RWPE2 (cell line): Measurements from ENCODE around the gene AFF1.
A peak's percentile ranks its signal among the peaks of the same experiment; 100 is the strongest.

ENCODE experiments used
- ATAC-seq: fragments of 200-7000 bp; cut with Tn5 transposase; 3 replicates; pipeline ENCODE4 v1.9.1; 2021; ENCODE audit warnings: low read depth
- DNase-seq: peaks from one replicate; pipeline ENCODE4 v3.0.0-alpha.2; 2020; ENCODE audit warnings: low spot score
- H3K27ac ChIP-seq: fragments of 450-650 bp; 2 replicates; pipeline ENCODE4 v1.5.1; 2017; ENCODE audit warnings: mild to moderate bottlenecking; ENCODE audit not compliant: poor library complexity, severe bottlenecking
- H3K27me3 ChIP-seq: fragments of 250-450 bp; sonication (Bioruptor Pico); 2 replicates; pipeline ENCODE4 v1.5.1; 2021; ENCODE audit warnings: mild to moderate bottlenecking, moderate library complexity; ENCODE audit not compliant: insufficient read depth, poor library complexity, severe bottlenecking
- H3K36me3 ChIP-seq: fragments of 250-450 bp; sonication (Bioruptor Pico); 2 replicates; pipeline ENCODE4 v1.5.1; 2020; ENCODE audit warnings: low read depth, mild to moderate bottlenecking, moderate library complexity
- H3K4me1 ChIP-seq: fragments of 250-450 bp; sonication (Bioruptor Pico); 2 replicates; pipeline ENCODE4 v1.5.1; 2021; ENCODE audit warnings: mild to moderate bottlenecking, moderate library complexity; ENCODE audit not compliant: insufficient read depth, poor library complexity, severe bottlenecking
- H3K4me3 ChIP-seq: fragments of 250-450 bp; sonication (Bioruptor Pico); 2 replicates; pipeline ENCODE4 v1.5.1; 2021; ENCODE audit warnings: mild to moderate bottlenecking, moderate library complexity; ENCODE audit not compliant: severe bottlenecking
- H3K9me3 ChIP-seq: fragments of 250-450 bp; sonication (Bioruptor Pico); 2 replicates; pipeline ENCODE4 v1.5.1; 2021; ENCODE audit warnings: mild to moderate bottlenecking, moderate library complexity; ENCODE audit not compliant: severe bottlenecking
- CTCF ChIP-seq: fragments of 450-650 bp; IDR thresholded peaks from one replicate; pipeline ENCODE4 v1.5.1; 2017; ENCODE audit warnings: mild to moderate bottlenecking, moderate library complexity; ENCODE audit not compliant: poor library complexity, severe bottlenecking

The AFF1 gene

DNA sequence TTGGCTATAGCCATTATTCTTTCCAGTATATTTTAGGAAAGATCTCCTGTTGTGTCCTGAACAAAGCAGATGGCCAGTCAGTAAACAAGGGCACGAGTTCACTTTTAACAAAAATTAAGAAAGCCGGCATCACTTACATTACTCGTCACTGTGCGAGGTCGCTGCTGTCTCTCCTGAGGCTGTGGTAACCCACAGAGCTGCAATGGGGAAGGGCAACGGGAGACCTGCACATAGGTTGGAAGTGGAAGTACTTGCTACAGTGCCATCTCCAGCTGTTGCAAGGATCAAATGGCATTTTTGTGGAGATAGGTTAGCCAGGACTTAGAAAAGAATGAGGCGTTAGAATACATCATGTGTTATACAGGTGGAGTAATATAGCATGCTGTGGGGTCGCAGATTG lies 153.4 kb downstream of the AFF1 start:
- H3K4me1 ChIP-seq, result peaks cover 14% of the 10 kb centered on the region
- H3K27me3 ChIP-seq, result no peaks in the 10 kb centered on the region
- H3K36me3 ChIP-seq, result peaks cover 26% of the 10 kb centered on the region
- no peak for TF ChIP-seq CTCF
- ATAC-seq (no peak), DNase-seq (no peak)
- H3K27ac ChIP-seq, result no peak overlapping the region
- H3K4me3 ChIP-seq, result no peak overlapping the region
- no peaks in the 10 kb centered on the region for H3K9me3 ChIP-seq

GRCh38 chr4:87089368-87089767 lies 154.6 kb downstream of the AFF1 start:
- no peak overlapping the region for H3K27ac ChIP-seq
- no peak for TF ChIP-seq CTCF
- H3K4me3 ChIP-seq, result no peak overlapping the region
- peaks cover 22% of the 10 kb centered on the region for H3K4me1 ChIP-seq
- H3K36me3 ChIP-seq, result peaks cover 26% of the 10 kb centered on the region
- DNase-seq (no peak), ATAC-seq (no peak)
- no peaks in the 10 kb centered on the region for H3K27me3 ChIP-seq
- no peaks in the 10 kb centered on the region for H3K9me3 ChIP-seq

DNA sequence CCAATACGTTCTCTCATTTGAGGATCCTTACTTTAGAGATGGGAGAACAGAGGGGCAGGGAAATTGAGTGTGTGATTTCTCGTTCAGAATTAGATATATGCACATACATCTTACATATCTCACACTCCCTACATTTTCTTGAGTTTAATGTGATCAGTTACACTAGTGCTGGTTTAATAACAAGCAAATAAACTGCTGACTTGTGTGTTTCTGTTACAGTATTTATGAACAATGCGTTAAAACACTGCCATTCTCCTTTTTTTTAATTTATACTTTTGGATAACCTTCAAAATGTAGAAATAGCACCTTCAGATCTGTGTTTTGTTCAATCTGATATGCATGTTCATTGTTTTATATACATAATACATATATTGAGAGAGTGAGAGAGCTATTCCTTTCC lies 155.5 kb downstream of the AFF1 start:
- no peaks in the 10 kb centered on the region for H3K27me3 ChIP-seq
- no peak for TF ChIP-seq CTCF
- H3K36me3 ChIP-seq, result peaks cover 26% of the 10 kb centered on the region
- H3K27ac ChIP-seq, result no peak overlapping the region
- DNase-seq (no peak), ATAC-seq (no peak)
- H3K4me3 ChIP-seq, result no peak overlapping the region
- peaks cover 22% of the 10 kb centered on the region for H3K4me1 ChIP-seq
- H3K9me3 ChIP-seq, result no peaks in the 10 kb centered on the region

GRCh38 chr4:87092389-87093141 lies 157.8 kb downstream of the AFF1 start:
- TF ChIP-seq CTCF, result no peak
- H3K4me3 ChIP-seq, result no peak overlapping the region
- H3K36me3 ChIP-seq, result peaks cover 26% of the 10 kb centered on the region
- no peaks in the 10 kb centered on the region for H3K9me3 ChIP-seq
- H3K4me1 ChIP-seq, result peaks cover 22% of the 10 kb centered on the region
- peak overlapping the region; percentile 92 for H3K27ac ChIP-seq
- ATAC-seq (peak; percentile 96), DNase-seq (peak; percentile 98)
- no peaks in the 10 kb centered on the region for H3K27me3 ChIP-seq

DNA sequence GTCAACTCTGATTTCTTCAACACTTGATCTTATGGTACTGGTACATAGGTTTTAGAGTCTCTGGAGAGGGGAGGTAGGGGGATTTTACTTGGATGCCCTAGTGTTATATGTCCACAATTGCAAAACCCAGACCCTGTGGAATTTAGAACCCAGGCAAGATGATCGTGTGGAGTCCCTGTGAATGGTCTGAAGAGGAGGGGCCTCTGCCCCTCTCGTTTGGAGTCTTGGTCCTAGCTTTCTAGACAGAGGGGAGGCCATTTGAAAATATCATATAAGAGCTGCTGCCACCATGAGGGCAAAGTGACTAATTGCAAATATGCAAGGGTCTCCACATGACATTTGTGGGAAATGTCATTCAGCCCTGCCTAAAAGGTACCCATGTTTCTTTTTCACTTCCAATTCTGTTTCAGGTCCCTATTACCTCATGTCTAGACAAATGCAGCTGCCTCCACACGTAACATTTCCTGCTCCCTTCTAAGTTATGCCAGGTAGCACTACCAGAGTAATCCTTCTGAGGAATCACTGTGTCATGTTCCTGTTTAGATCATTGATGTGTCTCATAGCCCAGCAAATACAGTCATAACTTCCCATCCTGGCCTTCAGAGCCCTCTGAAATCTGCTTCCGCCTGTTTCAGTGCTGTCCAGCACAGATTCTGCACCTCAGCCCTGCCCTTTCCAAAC lies 158.8 kb downstream of the AFF1 start:
- peak; percentile 71 for TF ChIP-seq CTCF
- no peak for DNase-seq
- Histone ChIP-seq H3K9me3 (no peaks in the 10 kb centered on the region), H3K27ac (peak overlapping the region; percentile 92), H3K4me3 (no peak overlapping the region), H3K27me3 (no peaks in the 10 kb centered on the region), H3K36me3 (peaks cover 26% of the 10 kb centered on the region), H3K4me1 (peaks cover 22% of the 10 kb centered on the region)
- ATAC-seq, result peak; percentile 80
